ENCODE data around the gene FBXO41. TPM values are rescaled to one million over a fixed set of nuclear protein-coding genes. Genes with fewer than 3 reads are reported as not detected.

Gene FBXO41
- total and polyA plus RNA-seq, 10 of the 15 experiments (the other 5 are each of a cell fraction or from before 2014, with no cell fraction given): 1.9 to 38.9 (median 11.3) TPM

DNA sequence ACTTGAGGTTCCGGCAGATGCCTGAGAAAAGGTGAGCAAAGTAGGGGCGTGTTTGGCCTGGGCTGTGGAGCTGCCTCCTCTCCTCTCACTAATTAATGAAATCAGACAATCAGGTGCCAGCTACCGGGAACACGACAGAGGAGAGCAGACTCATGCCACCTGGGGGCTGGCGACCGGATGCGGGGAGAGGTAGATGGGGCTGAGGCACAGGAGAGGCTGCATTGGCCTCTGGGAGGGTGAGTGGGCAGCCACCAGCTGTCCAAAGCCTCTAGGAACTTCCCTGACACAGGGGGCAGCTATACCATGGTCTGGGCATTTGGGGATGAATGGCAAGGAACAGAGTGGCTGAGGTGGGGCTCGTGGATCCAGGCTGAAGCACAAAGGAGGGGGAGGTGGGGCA, 25.0 kb downstream of the FBXO41 start (continued):
- TF ChIP-seq E4F1 (IDR thresholded peaks at IDR 0.05; ENCODE audit: borderline replicate concordance, partially characterized antibody) (no peak), MEF2A (IDR thresholded peaks at IDR 0.05; ENCODE audit: insufficient read depth, low read depth, low read length) (no peak), FOXK2 (IDR thresholded peaks at IDR 0.05) (no peak)

- H2AFZ ChIP-seq (ENCODE audit: control insufficient read depth, low read depth, low read length): no peak overlapping the region
- TF ChIP-seq IRF5 (IDR thresholded peaks at IDR 0.05; ENCODE audit: borderline replicate concordance): no peak
- no peak for TF ChIP-seq ATF2 (IDR thresholded peaks at IDR 0.05; ENCODE audit: low read length)
- TF ChIP-seq ZNF622 (IDR thresholded peaks at IDR 0.05): no peak
- no peak for TF ChIP-seq SP1 (IDR thresholded peaks at IDR 0.05; ENCODE audit: low read depth, low read length)
- TF ChIP-seq SMAD1 (IDR thresholded peaks at IDR 0.05; ENCODE audit: low read depth, partially characterized antibody): no peak
- TF ChIP-seq HCFC1 (IDR thresholded peaks at IDR 0.05; ENCODE audit: low read length): no peak
- TF ChIP-seq BACH1 (IDR thresholded peaks at IDR 0.05; ENCODE audit: borderline replicate concordance): no peak
- TF ChIP-seq POU2F2 (IDR thresholded peaks at IDR 0.05; ENCODE audit: borderline replicate concordance, low read depth, low read length): no peak
- TF ChIP-seq, protein P1, sequence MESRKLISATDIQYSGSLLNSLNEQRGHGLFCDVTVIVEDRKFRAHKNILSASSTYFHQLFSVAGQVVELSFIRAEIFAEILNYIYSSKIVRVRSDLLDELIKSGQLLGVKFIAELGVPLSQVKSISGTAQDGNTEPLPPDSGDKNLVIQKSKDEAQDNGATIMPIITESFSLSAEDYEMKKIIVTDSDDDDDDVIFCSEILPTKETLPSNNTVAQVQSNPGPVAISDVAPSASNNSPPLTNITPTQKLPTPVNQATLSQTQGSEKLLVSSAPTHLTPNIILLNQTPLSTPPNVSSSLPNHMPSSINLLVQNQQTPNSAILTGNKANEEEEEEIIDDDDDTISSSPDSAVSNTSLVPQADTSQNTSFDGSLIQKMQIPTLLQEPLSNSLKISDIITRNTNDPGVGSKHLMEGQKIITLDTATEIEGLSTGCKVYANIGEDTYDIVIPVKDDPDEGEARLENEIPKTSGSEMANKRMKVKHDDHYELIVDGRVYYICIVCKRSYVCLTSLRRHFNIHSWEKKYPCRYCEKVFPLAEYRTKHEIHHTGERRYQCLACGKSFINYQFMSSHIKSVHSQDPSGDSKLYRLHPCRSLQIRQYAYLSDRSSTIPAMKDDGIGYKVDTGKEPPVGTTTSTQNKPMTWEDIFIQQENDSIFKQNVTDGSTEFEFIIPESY (IDR thresholded peaks at IDR 0.05): no peak
- TF ChIP-seq STAT1 (conservative IDR thresholded peaks at IDR 0.05): no peak
- TF ChIP-seq, protein P2, sequence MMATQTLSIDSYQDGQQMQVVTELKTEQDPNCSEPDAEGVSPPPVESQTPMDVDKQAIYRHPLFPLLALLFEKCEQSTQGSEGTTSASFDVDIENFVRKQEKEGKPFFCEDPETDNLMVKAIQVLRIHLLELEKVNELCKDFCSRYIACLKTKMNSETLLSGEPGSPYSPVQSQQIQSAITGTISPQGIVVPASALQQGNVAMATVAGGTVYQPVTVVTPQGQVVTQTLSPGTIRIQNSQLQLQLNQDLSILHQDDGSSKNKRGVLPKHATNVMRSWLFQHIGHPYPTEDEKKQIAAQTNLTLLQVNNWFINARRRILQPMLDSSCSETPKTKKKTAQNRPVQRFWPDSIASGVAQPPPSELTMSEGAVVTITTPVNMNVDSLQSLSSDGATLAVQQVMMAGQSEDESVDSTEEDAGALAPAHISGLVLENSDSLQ (IDR thresholded peaks at IDR 0.05): no peak
- ATAC-seq (no peak), FAIRE-seq (no peak), DNase-seq (ENCODE audit: low read depth, low spot score) (no peak)
- no peak overlapping the region for H3K4me2 ChIP-seq (ENCODE audit: control insufficient read depth, insufficient read depth)
- H3K4me3 ChIP-seq: no peak overlapping the region
- RAD21 ChIA-PET (ENCODE audit: unreplicated experiment): no interaction called here
- no peak overlapping the region for H3K9ac ChIP-seq (ENCODE audit: control insufficient read depth, insufficient read depth, low read length)
- in situ Hi-C loops (cut with MboI): no loop called here
- H3K36me3 ChIP-seq (ENCODE audit: control insufficient read depth in 2 of 2, insufficient read depth in 2 of 2, low read length in 1 of 2): peaks cover 14 to 22% of the 10 kb centered on the region in 2 experiments; a peak in 3 of 4 replicates
- H3K27ac ChIP-seq (ENCODE audit: control insufficient read depth, insufficient read depth): no peak overlapping the region
- no peaks in the 10 kb centered on the region for H3K79me2 ChIP-seq (ENCODE audit: control insufficient read depth, insufficient read depth, low read length)
- POLR2A ChIA-PET: no interaction called here
- no peaks in the 10 kb centered on the region for H3K9me3 ChIP-seq (replicated peaks; ENCODE audit: control insufficient read depth, insufficient read depth, low read length)
- no TSS peak for BruUV-seq (replicated peaks)
- intact Hi-C loops (cut with micrococcal nuclease; ENCODE audit: unreplicated experiment): no loop called here
- CTCF ChIA-PET: interaction anchor here (1.8 kb wide), 1 partner anchor 32 kb away, joined by 4 read pairs; no protein-coding TSS in a partner anchor
- 99% methylated on average over 9 of the region's 9 CpGs for WGBS (ENCODE audit: insufficient coverage, insufficient replicate concordance, low lambda C conversion rate, missing lambda C conversion rate)
- no peaks in the 10 kb centered on the region for H3K4me1 ChIP-seq (ENCODE audit: control insufficient read depth, insufficient read depth, low read length)
- H3K27me3 ChIP-seq (replicated peaks in 1 of 2; ENCODE audit: control insufficient read depth in 2 of 2, insufficient read depth in 2 of 2, low read length in 1 of 2): no peaks in the 10 kb centered on the region
- SMC1A ChIA-PET (ENCODE audit: uncharacterized antibody, unreplicated experiment): no interaction called here
- no peaks in the 10 kb centered on the region for H4K20me1 ChIP-seq (ENCODE audit: control insufficient read depth, insufficient read depth)
Observed at GRCh38 chr2:73258913-73259215, 25.4 kb downstream of the FBXO41 start.

Data from GM12878 (cell line).